GM21576 (cell line): ENCODE data around the gene PLEKHA6.

Experiments
- ATAC-seq: cut with Tn5 transposase; IDR thresholded peaks from one replicate; pipeline ENCODE4 v1.9.1; 2021; ENCODE audit warnings: mild to moderate bottlenecking, moderate library complexity; ENCODE audit not compliant: unreplicated experiment

Gene PLEKHA6

GRCh38 chr1:204263254-204263910, 96.3 kb downstream of the PLEKHA6 start:
- ATAC-seq = no peak

GRCh38 chr1:204262506-204263253, 97.0 kb downstream of the PLEKHA6 start:
- no peak for ATAC-seq

DNA sequence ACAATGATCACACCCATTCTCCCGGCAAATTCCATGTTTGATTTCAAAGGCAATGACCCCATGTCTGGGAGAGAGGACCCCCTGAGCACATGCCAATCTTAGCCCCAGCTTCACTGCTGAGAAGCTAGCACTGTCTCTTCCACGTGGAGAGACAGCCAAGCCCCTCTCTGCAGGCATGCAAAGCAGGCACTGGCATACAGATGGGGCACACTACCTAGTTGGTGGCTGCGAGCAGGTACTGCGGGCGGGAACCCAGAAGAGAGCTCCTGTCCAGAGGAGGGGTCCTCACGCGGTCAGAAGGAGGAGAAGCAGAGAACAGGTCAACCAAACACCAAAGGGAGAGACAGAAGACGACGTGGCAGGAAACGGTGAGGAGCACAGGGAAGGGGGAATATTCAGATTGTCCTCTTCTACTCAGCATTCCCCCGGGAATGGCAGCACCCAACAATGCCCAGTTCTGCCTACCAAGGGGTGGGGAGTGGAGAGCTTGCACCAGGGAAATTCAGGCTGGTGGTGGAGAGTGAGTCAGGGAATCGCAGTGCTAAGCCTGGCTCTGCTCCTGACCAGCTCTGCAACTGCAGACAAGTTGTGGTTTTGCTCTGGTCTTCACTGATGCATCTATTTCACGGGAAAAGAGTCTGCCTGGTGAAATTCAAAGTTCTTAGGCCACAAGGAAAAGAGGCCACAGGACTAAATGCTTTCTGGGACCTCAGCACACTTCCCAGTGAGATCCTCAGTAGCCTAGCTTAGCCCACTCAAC, 97.8 kb downstream of the PLEKHA6 start:
- ATAC-seq = no peak

- no peak for ATAC-seq
Observed at GRCh38 chr1:204261266-204261665, 98.5 kb downstream of the PLEKHA6 start.

- ATAC-seq = no peak
Observed at GRCh38 chr1:204260601-204261197, 99.0 kb downstream of the PLEKHA6 start.

DNA sequence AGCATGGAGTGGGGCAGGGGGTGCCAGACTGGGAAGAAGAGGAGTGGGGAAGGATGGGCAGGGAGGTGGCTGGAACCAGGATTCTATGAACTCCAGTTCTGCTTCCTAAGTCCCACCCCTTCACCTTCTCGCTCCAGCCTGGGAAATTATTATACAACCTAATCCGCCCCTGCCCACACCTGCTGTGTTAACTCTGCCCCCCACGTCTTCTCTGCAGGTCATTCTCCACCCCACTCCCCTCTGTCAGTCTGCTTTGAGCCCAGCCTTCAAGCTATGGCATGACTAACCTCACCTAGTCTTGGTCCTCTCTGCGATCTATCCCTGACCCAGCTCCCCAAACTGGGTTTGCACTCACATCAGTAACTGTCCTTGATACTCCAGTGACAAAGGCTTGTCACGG, 99.9 kb downstream of the PLEKHA6 start:
- ATAC-seq = no peak

DNA sequence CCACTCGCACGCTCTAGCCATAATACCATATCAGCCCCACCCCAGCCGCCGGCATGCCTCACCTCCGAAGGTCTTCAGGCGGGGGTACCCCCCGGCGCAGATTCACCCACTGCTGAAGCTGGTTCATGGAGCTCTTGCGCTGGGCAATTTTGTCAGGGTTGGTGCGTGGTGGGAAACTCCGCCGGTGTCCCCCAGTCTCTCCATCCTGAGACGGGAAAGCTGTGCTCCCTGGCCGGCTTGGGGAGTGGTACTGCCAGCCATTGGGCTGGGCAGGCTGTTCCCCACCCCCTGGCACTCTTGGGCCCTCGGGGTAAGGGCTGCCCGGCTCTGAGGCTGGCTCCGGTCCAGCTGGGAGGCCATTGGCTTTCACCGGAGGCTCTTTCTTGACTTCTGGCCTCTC, 100.5 kb downstream of the PLEKHA6 start:
- no peak for ATAC-seq

DNA sequence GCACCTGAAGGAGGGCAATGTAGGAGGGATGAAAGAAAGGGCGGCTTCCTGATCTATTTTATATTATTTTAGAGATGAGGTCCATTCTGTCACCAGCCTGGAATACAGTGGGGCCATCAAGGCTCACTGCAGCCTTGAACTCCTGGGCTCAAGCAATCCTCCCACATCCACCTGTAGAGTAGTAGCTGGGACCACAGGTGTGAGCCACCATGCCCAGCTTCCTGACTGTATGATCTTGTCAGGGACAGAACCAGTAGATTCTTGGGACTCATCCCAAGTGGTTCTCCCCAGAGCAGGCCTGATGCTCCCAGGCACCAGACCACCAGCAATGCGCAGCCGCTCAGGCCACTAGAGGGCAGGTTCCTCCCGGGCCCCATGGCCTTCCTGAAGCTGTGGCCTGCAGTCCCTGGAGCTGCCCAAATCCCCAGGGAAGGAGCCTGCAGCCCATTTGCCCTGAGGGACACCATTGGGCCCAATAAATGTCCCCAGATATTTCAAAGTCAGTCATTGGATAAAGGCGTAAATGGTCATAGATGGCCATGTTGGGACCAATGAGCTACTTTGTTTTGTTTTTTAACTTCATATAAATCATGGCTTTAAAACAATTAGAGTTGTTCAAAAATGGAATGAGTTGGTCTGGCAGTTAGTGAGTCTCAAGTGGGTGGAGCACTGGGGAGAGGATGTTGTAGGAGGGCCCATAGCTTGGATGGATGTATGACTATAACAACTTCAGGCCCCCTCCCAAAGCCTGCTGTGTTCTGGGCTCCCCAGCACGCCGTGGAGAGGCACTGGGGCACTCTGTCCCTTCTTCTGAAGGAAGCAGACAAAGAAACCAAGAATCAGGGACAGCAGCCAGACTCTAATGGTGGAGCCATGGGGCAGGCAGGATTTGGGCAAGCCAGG, 101.3 kb downstream of the PLEKHA6 start:
- ATAC-seq = no peak

DNA sequence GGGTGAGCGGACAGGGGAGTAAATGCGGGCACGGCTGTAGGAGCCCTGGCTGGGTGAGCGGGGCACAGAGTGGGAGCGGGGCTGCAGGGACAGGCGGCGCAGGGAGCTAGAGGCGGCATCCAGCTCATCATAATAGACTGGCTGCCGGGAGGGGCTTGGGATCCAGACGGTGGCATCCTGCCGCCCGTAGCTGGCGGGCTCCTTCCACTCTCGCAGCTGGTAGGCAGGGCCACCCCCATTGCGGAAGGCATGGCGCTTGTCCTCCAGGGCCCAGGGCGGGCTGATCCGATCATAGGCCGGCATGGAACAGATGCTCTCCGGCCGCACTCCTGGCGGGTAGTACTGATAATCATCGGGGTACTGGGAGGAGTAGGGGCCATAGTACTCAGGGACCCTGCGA, 102.3 kb downstream of the PLEKHA6 start:
- no peak for ATAC-seq

GRCh38 chr1:204256531-204256930, 103.2 kb downstream of the PLEKHA6 start:
- no peak for ATAC-seq

DNA sequence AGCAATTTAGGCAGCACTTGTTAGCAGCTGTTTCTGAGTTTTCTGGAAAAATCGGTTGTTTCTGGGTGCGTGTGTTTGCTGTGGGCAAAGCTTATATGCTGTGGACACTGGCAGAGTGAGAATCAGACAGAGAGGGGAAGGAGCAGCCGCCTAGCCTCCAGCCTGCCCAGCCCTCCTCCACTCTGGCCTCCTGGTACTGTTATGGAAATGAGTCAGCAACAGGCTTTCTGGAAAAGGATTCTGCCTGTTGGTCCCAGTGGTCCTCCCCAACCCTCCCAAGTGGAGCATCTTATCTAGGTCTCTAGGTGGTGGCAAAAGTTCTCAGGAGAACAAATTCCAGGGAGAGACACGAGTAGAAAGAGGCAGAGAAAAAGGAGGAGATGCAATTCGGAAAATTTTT, 103.8 kb downstream of the PLEKHA6 start:
- no peak for ATAC-seq

GRCh38 chr1:204255225-204255624, 104.5 kb downstream of the PLEKHA6 start:
- ATAC-seq = no peak

GRCh38 chr1:204254031-204254661, 105.6 kb downstream of the PLEKHA6 start:
- no peak for ATAC-seq

GRCh38 chr1:204251926-204252689, 107.6 kb downstream of the PLEKHA6 start:
- no peak for ATAC-seq

DNA sequence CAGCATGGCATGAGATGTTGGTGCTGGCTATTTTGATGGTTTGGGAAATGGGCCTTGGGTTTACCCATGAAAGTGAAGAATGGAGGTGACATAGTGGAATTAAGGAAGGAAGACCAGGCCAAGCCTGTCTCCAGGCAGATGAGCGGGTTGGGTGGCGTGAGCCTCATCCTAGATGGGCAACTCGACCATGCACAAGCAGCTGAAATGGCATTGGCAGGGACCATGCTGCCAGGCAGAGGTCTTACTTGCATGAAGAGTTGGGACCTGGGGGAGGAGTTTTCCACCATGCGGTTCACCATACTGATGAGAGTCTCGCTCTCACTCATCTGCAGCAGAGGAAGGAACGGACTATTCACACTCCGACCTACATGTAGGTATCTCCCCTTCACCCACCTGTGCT, 108.4 kb downstream of the PLEKHA6 start:
- ATAC-seq = no peak

GRCh38 chr1:204250428-204251030, 109.2 kb downstream of the PLEKHA6 start:
- no peak for ATAC-seq

- no peak for ATAC-seq
Observed at GRCh38 chr1:204249736-204250427, 109.8 kb downstream of the PLEKHA6 start.

DNA sequence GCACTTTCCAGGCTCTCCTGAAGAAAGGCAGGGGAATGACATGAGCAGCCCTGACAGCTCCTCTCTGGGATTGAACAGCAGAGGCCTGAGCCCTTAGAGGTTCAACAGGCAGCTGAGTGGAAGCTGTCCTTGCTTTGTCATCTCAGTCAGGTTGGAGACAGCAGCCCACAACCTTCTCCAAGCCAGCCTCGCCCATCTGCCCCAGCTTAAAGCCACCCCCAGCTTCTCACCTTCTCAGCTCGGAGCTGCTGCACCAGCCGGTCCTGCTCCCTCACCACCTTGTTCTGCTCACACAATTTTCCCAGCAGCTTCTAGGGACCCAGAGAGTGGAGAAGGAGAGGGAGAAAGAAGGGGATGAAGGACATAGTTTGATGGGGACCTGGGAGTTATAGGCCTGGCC, 110.8 kb downstream of the PLEKHA6 start:
- no peak for ATAC-seq
